ENCODE data around the gene ZNF770.

DNA sequence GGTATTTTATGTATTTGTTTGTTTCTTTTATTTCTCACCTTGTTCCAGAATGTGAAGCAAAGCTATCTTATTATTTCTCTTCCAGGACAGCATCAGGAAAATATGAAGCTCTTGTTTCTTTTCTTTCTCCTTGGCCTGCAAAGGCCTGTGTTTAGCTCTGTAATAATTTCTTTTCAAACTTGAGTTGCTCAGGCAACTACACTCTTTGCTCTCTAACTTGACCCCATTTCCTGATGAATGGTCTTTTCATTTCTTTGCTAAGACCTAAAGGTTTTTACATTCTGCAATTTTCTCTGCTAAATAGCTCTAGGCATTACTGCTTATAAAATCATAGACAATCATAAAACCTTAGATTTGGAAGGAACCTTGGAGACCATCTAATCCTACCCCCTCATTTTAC is 26.2 kb upstream of the ZNF770 start:
- TF ChIP-seq CTCF (IDR thresholded peaks at IDR 0.05 in 2 of 3, conservative IDR thresholded peaks at IDR 0.05 in 1 of 3; ENCODE audit: insufficient read depth in 2 of 3, low read depth in 1 of 3, low read length in 3 of 3) (no peak), XRCC5 (IDR thresholded peaks at IDR 0.05; ENCODE audit: low read depth, low read length) (no peak)

Data from K562 (cell line).